Nephron (organoid): ENCODE measurements around the gene HEXB.
"Not testable (repeated sequence)": the region's sequence is repeated elsewhere in the genome, so short reads cannot be mapped to it uniquely, and the experiment has no call there.

ENCODE experiments used
- H3K27ac Mint-ChIP-seq, 3 experiments: 2 replicates each; pipeline ENCODE4 v1.8.0; 2020; ENCODE audit warnings: mixed read lengths in 3 of 3, mild to moderate bottlenecking in 2 of 3, moderate library complexity in 1 of 3
- H3K27me3 Mint-ChIP-seq: 2 replicates; pipeline ENCODE4 v1.8.0; 2021; ENCODE audit warnings: low read depth, mild to moderate bottlenecking, moderate library complexity, mixed read lengths
- H3K36me3 Mint-ChIP-seq: 2 replicates; pipeline ENCODE4 v1.8.0; 2020; ENCODE audit warnings: low read depth, mixed read lengths
- H3K4me1 Mint-ChIP-seq: 2 replicates; pipeline ENCODE4 v1.8.0; 2020; ENCODE audit warnings: mixed read lengths
- H3K4me3 Mint-ChIP-seq, 3 experiments: 2 replicates each; pipeline ENCODE4 v1.8.0; 2020; ENCODE audit warnings: mild to moderate bottlenecking in 3 of 3, mixed read lengths in 3 of 3, moderate library complexity in 2 of 3
- H3K9me3 Mint-ChIP-seq: 2 replicates; pipeline ENCODE4 v1.8.0; 2020; ENCODE audit warnings: mixed read lengths
- CTCF ChIP-seq, 3 experiments: fragments of 200-600 bp; sonication (generic); IDR thresholded peaks; one replicate each; pipeline ENCODE4 v1.5.0; 2021; ENCODE audit warnings: antibody characterized with exemption in 3 of 3; ENCODE audit not compliant: unreplicated experiment in 3 of 3

Gene HEXB

GRCh38 chr5:74725331-74725730, 40.3 kb downstream of the HEXB start:
- Mint-ChIP-seq H3K4me1 (no peaks in the 10 kb centered on the region), H3K27me3 (no peaks in the 10 kb centered on the region), H3K9me3 (no peaks in the 10 kb centered on the region), H3K27ac (no peak overlapping the region), H3K36me3 (peaks cover 33% of the 10 kb centered on the region), H3K4me3 (no peak overlapping the region)
- no peak for TF ChIP-seq CTCF (IDR thresholded peaks at IDR 0.05; ENCODE audit: unreplicated experiment in 3 of 3)

- H3K36me3 Mint-ChIP-seq: peaks cover 46% of the 10 kb centered on the region
- H3K4me3 Mint-ChIP-seq: no peak overlapping the region
- H3K27me3 Mint-ChIP-seq: no peaks in the 10 kb centered on the region
- H3K27ac Mint-ChIP-seq: no peak overlapping the region
- no peak for TF ChIP-seq CTCF (IDR thresholded peaks at IDR 0.05; ENCODE audit: unreplicated experiment in 3 of 3)
- no peaks in the 10 kb centered on the region for H3K9me3 Mint-ChIP-seq
- H3K4me1 Mint-ChIP-seq: no peaks in the 10 kb centered on the region
Observed at GRCh38 chr5:74736759-74737158, 51.7 kb downstream of the HEXB start.

DNA sequence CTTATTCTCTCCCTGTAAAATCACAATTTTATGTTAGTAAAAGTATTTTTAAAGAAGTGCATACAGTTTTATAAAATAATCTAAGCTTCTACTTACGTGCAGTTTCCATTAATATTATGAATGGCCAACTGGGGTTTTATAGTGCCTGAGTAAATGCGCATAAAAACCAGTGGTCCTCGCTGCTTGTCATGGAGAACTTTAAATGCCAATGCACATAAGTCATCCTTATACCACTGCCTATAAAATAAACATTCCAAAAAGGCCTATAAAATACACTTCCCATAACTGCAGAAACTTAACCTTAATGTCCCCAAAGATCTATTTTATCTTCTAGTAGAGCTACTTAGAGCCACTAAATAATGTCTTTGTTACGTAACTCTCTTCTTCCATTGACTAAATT, 53.4 kb downstream of the HEXB start:
- no peak overlapping the region for H3K27ac Mint-ChIP-seq

DNA sequence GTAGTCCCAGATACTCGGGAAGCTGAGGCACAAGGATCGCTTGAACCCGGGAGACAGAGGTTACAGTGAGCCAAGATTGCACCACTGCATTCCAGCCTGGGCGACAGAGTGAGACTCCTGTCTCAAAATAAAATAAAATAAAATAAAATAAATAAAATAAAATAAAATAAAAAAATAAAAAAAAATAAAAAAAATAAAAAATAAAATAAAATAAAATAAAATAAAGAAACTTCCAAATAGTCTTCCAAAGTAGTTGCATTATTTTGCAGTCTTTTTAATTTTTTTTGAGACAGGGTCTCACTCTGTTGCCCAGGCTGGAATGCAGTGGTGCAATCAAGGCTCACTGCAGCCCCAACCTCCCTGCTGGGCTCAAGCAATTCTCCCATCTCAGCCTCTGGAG, 63.7 kb downstream of the HEXB start:
- not testable (repeated sequence) for H3K27ac Mint-ChIP-seq, H3K9me3 Mint-ChIP-seq, H3K4me3 Mint-ChIP-seq, H3K27me3 Mint-ChIP-seq, H3K4me1 Mint-ChIP-seq
- peaks cover 64% of the 10 kb centered on the region for H3K36me3 Mint-ChIP-seq

More for the DNA sequence above, 53.4 kb downstream of the HEXB start:
- no peaks in the 10 kb centered on the region for H3K9me3 Mint-ChIP-seq
- H3K27me3 Mint-ChIP-seq: no peaks in the 10 kb centered on the region
- no peak overlapping the region for H3K4me3 Mint-ChIP-seq
- no peak for TF ChIP-seq CTCF (IDR thresholded peaks at IDR 0.05; ENCODE audit: unreplicated experiment in 3 of 3)
- no peaks in the 10 kb centered on the region for H3K4me1 Mint-ChIP-seq
- peaks cover 40% of the 10 kb centered on the region for H3K36me3 Mint-ChIP-seq

DNA sequence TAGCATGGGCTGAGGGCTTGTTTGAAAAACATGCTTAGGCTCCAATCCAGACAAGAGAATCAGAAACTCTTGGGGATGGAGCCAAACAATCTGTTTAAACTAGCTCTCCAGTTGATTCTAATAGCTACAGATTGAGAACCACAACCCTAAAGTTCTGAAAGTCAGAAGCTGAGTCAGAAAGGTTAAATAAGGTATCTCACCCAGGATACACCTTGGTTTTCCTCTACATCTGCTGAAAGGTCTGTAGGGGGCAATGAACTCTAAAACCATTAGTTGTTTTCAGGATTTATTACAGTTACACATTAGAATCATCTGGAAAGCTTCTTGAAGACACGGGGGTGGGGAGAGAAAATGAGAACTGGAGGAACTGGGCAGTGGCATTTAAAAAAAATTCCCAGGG, 76.2 kb downstream of the HEXB start:
- peaks cover 12% of the 10 kb centered on the region for H3K4me1 Mint-ChIP-seq
- H3K27me3 Mint-ChIP-seq: no peaks in the 10 kb centered on the region
- TF ChIP-seq CTCF (IDR thresholded peaks at IDR 0.05; ENCODE audit: unreplicated experiment in 3 of 3): no peak
- H3K36me3 Mint-ChIP-seq: peaks cover 48% of the 10 kb centered on the region
- peaks cover 5% of the 10 kb centered on the region for H3K9me3 Mint-ChIP-seq
- no peak overlapping the region for H3K4me3 Mint-ChIP-seq
- H3K27ac Mint-ChIP-seq: no peak overlapping the region

DNA sequence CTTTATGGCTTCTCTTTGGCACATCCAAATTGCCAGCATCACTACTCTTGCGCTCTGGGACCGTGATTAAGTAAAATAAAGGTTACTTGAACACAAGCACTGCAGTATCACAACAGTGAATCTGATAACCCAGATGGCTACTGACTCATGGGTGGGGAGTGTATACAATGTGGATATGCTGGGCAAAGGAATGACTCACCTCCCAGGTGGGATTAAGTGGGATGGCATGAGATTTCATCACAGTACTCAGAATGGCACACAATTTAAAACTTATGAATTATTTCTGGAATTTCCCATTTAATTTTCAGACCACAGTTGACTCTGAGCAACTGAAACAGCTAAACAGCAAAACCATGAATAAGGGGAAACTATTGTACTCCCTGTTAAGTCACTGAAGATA, 77.6 kb downstream of the HEXB start:
- Mint-ChIP-seq H3K9me3 (no peaks in the 10 kb centered on the region), H3K4me3 (no peak overlapping the region), H3K27ac (no peak overlapping the region), H3K4me1 (peaks cover 26% of the 10 kb centered on the region), H3K36me3 (peaks cover 35% of the 10 kb centered on the region), H3K27me3 (no peaks in the 10 kb centered on the region)
- no peak for TF ChIP-seq CTCF (IDR thresholded peaks at IDR 0.05; ENCODE audit: unreplicated experiment in 3 of 3)
